Astrocyte (in vitro differentiated cells and primary cell): ENCODE results near the gene GABBR1.

Experiments used
- EZH2 ChIP-seq: IDR thresholded peaks from 2 replicates; pipeline ENCODE4 v1.6.1; 2012; ENCODE audit warnings: mild to moderate bottlenecking, low read length, inconsistent platforms; ENCODE audit not compliant: insufficient read depth
- TF ChIP-seq, protein P1 (sequence below): IDR thresholded peaks from 2 replicates; pipeline ENCODE4 v1.5.1; 2011; ENCODE audit warnings: low read depth, mild to moderate bottlenecking, inconsistent platforms, low read length, moderate library complexity; ENCODE audit not compliant: insufficient read depth

DNA sequence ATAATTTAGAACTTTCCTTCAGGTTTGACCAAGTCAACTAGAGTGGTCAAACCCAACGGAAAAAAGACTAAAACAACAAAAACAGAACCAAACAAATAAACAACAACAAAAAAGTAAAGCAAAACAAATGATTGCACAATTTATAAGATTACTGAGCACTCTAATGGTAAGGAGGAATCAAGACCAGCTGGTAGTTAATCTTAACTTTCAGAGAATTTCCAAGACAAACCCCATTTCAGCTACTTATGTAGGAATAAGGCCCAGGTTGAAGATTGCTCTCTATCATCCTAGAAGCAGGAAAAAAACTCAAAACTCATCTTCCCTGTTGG, 107.7 kb downstream of the GABBR1 start:
- TF ChIP-seq, protein P1, sequence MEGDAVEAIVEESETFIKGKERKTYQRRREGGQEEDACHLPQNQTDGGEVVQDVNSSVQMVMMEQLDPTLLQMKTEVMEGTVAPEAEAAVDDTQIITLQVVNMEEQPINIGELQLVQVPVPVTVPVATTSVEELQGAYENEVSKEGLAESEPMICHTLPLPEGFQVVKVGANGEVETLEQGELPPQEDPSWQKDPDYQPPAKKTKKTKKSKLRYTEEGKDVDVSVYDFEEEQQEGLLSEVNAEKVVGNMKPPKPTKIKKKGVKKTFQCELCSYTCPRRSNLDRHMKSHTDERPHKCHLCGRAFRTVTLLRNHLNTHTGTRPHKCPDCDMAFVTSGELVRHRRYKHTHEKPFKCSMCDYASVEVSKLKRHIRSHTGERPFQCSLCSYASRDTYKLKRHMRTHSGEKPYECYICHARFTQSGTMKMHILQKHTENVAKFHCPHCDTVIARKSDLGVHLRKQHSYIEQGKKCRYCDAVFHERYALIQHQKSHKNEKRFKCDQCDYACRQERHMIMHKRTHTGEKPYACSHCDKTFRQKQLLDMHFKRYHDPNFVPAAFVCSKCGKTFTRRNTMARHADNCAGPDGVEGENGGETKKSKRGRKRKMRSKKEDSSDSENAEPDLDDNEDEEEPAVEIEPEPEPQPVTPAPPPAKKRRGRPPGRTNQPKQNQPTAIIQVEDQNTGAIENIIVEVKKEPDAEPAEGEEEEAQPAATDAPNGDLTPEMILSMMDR: no peak
- no peak for TF ChIP-seq EZH2
